ENCODE measurements around the gene EFCAB9. TPM values are rescaled to one million over a fixed set of nuclear protein-coding genes. Genes with fewer than 3 reads are reported as not detected.
"Not testable (repeated sequence)": the region's sequence is repeated elsewhere in the genome, so short reads cannot be mapped to it uniquely, and the experiment has no call there.

The EFCAB9 gene
- total RNA-seq (2014; rRNA removed; shearing (Covaris generic)) = not detected in 2 replicates

- DNase-seq (ENCODE audit: low read depth) = no peak
These were observed at the start of gene EFCAB9 for GRCh38 chr5:172193872-172194271. EFCAB9 (plus strand) TSS chr5:172194172; CDS start chr5:172194173, 1 bp downstream.

GRCh38 chr5:172144291-172144815 is 49.6 kb upstream of the EFCAB9 start:
- no peak for DNase-seq (ENCODE audit: low read depth)

- DNase-seq (ENCODE audit: low read depth) = no peak
These were observed 48.8 kb upstream of the EFCAB9 start for GRCh38 chr5:172144931-172145869.

GRCh38 chr5:172145870-172146747 is 47.9 kb upstream of the EFCAB9 start:
- peak; percentile 35 for DNase-seq (ENCODE audit: low read depth)

GRCh38 chr5:172146748-172147092 is 47.3 kb upstream of the EFCAB9 start:
- DNase-seq (ENCODE audit: low read depth) = no peak

- DNase-seq (ENCODE audit: low read depth) = no peak
These were observed 46.1 kb upstream of the EFCAB9 start for GRCh38 chr5:172147857-172148256.

- no peak for DNase-seq (ENCODE audit: low read depth)
These were observed 45.6 kb upstream of the EFCAB9 start for GRCh38 chr5:172148381-172148780.

GRCh38 chr5:172149073-172149472 is 44.9 kb upstream of the EFCAB9 start:
- DNase-seq (ENCODE audit: low read depth) = peak; percentile 69

- DNase-seq (ENCODE audit: low read depth) = not testable (repeated sequence)
These were observed 44.5 kb upstream of the EFCAB9 start for GRCh38 chr5:172149481-172149880.

- no peak for DNase-seq (ENCODE audit: low read depth)
These were observed 43.2 kb upstream of the EFCAB9 start for GRCh38 chr5:172150514-172151425.

GRCh38 chr5:172151661-172152210 is 42.2 kb upstream of the EFCAB9 start:
- DNase-seq (ENCODE audit: low read depth) = no peak

GRCh38 chr5:172153695-172154094 is 40.3 kb upstream of the EFCAB9 start:
- no peak for DNase-seq (ENCODE audit: low read depth)

GRCh38 chr5:172155101-172155500 is 38.9 kb upstream of the EFCAB9 start:
- not testable (repeated sequence) for DNase-seq (ENCODE audit: low read depth)

- no peak for DNase-seq (ENCODE audit: low read depth)
These were observed 37.4 kb upstream of the EFCAB9 start for GRCh38 chr5:172156541-172156994.

GRCh38 chr5:172159016-172159415 is 35.0 kb upstream of the EFCAB9 start:
- DNase-seq (ENCODE audit: low read depth) = no peak

- no peak for DNase-seq (ENCODE audit: low read depth)
These were observed 33.5 kb upstream of the EFCAB9 start for GRCh38 chr5:172160506-172160905.

GRCh38 chr5:172162323-172162986 is 31.5 kb upstream of the EFCAB9 start:
- DNase-seq (ENCODE audit: low read depth) = no peak

- DNase-seq (ENCODE audit: low read depth) = no peak
These were observed 31.0 kb upstream of the EFCAB9 start for GRCh38 chr5:172162987-172163343.

GRCh38 chr5:172163346-172163745 is 30.6 kb upstream of the EFCAB9 start:
- no peak for DNase-seq (ENCODE audit: low read depth)

- no peak for DNase-seq (ENCODE audit: low read depth)
These were observed 29.2 kb upstream of the EFCAB9 start for GRCh38 chr5:172164769-172165212.

All from Daoy (cell line).